CD4-positive, alpha-beta T cell (primary cell): ENCODE results near the gene ZBTB5. TPM values are rescaled to one million over a fixed set of nuclear protein-coding genes. Genes with fewer than 3 reads are reported as not detected.
A peak's percentile ranks its signal among the peaks of the same experiment; 100 is the strongest.

Source experiments
- ATAC-seq: fragments of 200-7000 bp; cut with Tn5 transposase; one replicate; pipeline ENCODE4 v1.10.0; 2022; ENCODE audit warnings: mild to moderate bottlenecking; ENCODE audit not compliant: poor library complexity
- CTCF ChIA-PET: fragments of 350-600 bp; sonication (Branson Sonifier 250); formaldehyde crosslinking; loops from one replicate; lab custom pipeline; 2021; ENCODE audit warnings: antibody characterized with exemption, inconsistent platforms; lab: Charles Lee
- POLR2A ChIA-PET: fragments of 350-600 bp; sonication (Branson Sonifier 250); formaldehyde crosslinking; loops from one replicate; lab custom pipeline; 2021; ENCODE audit warnings: antibody characterized with exemption, inconsistent platforms; lab: Charles Lee
- DNase-seq, 14 experiments: peaks; one replicate each; pipeline ENCODE4 v3.0.0-alpha.2; 2013 to 2020; ENCODE audit warnings: mixed read lengths in 2 of 14
- H3K27ac ChIP-seq, 2 donors: one replicate each; pipeline versions ENCODE4 v1.5.1 to v1.7.0; 2013; ENCODE audit warnings: low read length in 2 of 2, low read depth in 1 of 2, mild to moderate bottlenecking in 1 of 2
- H3K27me3 ChIP-seq, 2 experiments: 1 replicate in 1 of 2; 2 replicates in 1 of 2; pipeline versions ENCODE4 v1.6.1 to v1.7.0; 2013; ENCODE audit warnings: low read length in 2 of 2, control low read depth in 1 of 2, mild to moderate bottlenecking in 1 of 2, moderate library complexity in 1 of 2; ENCODE audit not compliant: insufficient read depth in 2 of 2, control insufficient read depth in 1 of 2
- H3K36me3 ChIP-seq: one replicate; pipeline ENCODE4 v1.6.1; 2013; ENCODE audit warnings: low read length, control low read depth; ENCODE audit not compliant: insufficient read depth
- H3K4me1 ChIP-seq: one replicate; pipeline ENCODE4 v1.6.1; 2013; ENCODE audit warnings: low read length, control low read depth; ENCODE audit not compliant: insufficient read depth
- H3K4me3 ChIP-seq: one replicate; pipeline ENCODE4 v1.5.1; 2013; ENCODE audit warnings: mild to moderate bottlenecking, low read length, moderate library complexity
- H3K9me3 ChIP-seq, 2 experiments: 1 replicate in 1 of 2; 2 replicates in 1 of 2; pipeline versions ENCODE4 v1.6.1 to v1.7.0; 2013; ENCODE audit warnings: low read length in 2 of 2, mild to moderate bottlenecking in 2 of 2, control low read depth in 1 of 2, moderate library complexity in 1 of 2; ENCODE audit not compliant: control insufficient read depth in 1 of 2, insufficient read depth in 1 of 2
- H3K27ac Mint-ChIP-seq: one replicate; pipeline ENCODE4 v1.8.0; 2020; ENCODE audit warnings: mixed read lengths
- H3K27me3 Mint-ChIP-seq: one replicate; pipeline ENCODE4 v1.8.0; 2021; ENCODE audit warnings: mixed read lengths
- H3K36me3 Mint-ChIP-seq: one replicate; pipeline ENCODE4 v1.8.0; 2021; ENCODE audit warnings: low read depth, mixed read lengths
- H3K4me1 Mint-ChIP-seq: one replicate; pipeline ENCODE4 v1.8.0; 2021; ENCODE audit warnings: low read depth, mixed read lengths
- H3K4me3 Mint-ChIP-seq: one replicate; pipeline ENCODE4 v1.8.0; 2020; ENCODE audit warnings: mild to moderate bottlenecking, mixed read lengths
- H3K9me3 Mint-ChIP-seq: one replicate; pipeline ENCODE4 v1.8.0; 2020; ENCODE audit warnings: mixed read lengths
- intact Hi-C, 2 experiments: fragments of 100-400 bp; cut with DNase I in 1 of 2; cut with micrococcal nuclease in 1 of 2; formaldehyde crosslinking; loops; one replicate each; pipeline versions ENCODE4 v1.15.1 to v1.9.0; 2023 to 2025; cut with DNase I, micrococcal nuclease
- total RNA-seq, 174 experiments: library from RNA in 2 of 174; stranded (reverse) in 2 of 174; gene quantifications; one replicate each; pipeline ENCODE4 v1.2.3 and lab custom pipeline; 2021 to 2026
- TF ChIP-seq, protein P1 (sequence below): fragments of 200-600 bp; IDR thresholded peaks from one replicate; pipeline ENCODE4 v1.8.0; 2022; ENCODE audit warnings: antibody characterized with exemption, mild to moderate bottlenecking

ZBTB5 gene
- total RNA-seq, 2 experiments from 2014 or later: 21.3 to 22.0 TPM

DNA sequence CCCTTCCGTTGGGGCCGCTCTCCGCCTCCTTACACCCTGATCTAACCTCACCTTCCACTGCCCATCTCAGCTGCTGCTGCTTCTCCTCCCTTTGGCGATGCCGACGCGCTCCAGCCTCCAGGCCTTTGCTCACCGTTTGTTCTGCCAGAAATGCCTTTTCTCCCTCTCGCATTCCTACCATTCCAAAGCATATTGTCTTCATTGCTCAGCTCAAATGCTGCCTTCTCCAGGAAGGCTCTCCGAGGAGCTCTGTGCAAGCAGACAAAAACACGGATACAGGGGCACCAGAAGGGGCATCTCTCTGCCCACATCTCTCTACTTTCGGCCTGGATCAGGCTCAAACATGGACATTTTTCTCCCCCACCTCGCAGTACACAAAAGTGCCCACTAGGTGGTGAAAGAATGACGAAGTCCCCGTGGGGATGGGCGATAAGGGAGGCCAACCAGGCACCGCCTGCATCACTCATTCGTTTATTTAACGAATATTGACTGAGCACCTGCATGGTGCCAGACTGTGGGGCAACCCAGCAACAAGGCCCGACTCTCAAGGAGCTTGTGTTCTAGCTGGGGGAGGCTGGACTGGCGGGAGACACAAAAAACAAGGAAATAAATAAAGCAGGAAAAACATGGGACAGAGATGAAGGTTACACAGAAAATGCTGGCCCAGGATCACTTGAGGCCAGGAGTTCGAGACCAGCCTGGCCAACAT, 50.1 kb downstream of the ZBTB5 start:
- Histone ChIP-seq H3K27me3 (no peaks in the 10 kb centered on the region), H3K4me1 (peaks cover 13% of the 10 kb centered on the region), H3K36me3 (no peaks in the 10 kb centered on the region), H3K27ac (no peak overlapping the region), H3K9me3 (no peaks in the 10 kb centered on the region), H3K4me3 (no peak overlapping the region)
- Mint-ChIP-seq H3K4me3 (peak overlapping the region; percentile 39), H3K27ac (no peak overlapping the region), H3K4me1 (peaks cover 6% of the 10 kb centered on the region), H3K27me3 (no peaks in the 10 kb centered on the region), H3K9me3 (no peaks in the 10 kb centered on the region), H3K36me3 (no peaks in the 10 kb centered on the region)
- ChIA-PET CTCF (no interaction called here), POLR2A (no interaction called here)
- TF ChIP-seq, protein P1, sequence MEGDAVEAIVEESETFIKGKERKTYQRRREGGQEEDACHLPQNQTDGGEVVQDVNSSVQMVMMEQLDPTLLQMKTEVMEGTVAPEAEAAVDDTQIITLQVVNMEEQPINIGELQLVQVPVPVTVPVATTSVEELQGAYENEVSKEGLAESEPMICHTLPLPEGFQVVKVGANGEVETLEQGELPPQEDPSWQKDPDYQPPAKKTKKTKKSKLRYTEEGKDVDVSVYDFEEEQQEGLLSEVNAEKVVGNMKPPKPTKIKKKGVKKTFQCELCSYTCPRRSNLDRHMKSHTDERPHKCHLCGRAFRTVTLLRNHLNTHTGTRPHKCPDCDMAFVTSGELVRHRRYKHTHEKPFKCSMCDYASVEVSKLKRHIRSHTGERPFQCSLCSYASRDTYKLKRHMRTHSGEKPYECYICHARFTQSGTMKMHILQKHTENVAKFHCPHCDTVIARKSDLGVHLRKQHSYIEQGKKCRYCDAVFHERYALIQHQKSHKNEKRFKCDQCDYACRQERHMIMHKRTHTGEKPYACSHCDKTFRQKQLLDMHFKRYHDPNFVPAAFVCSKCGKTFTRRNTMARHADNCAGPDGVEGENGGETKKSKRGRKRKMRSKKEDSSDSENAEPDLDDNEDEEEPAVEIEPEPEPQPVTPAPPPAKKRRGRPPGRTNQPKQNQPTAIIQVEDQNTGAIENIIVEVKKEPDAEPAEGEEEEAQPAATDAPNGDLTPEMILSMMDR: peak; percentile 89
- intact Hi-C loops: no loop called here
- ATAC-seq (peak; percentile 99), DNase-seq (peak; percentile 57 to 86 (median 70))

DNA sequence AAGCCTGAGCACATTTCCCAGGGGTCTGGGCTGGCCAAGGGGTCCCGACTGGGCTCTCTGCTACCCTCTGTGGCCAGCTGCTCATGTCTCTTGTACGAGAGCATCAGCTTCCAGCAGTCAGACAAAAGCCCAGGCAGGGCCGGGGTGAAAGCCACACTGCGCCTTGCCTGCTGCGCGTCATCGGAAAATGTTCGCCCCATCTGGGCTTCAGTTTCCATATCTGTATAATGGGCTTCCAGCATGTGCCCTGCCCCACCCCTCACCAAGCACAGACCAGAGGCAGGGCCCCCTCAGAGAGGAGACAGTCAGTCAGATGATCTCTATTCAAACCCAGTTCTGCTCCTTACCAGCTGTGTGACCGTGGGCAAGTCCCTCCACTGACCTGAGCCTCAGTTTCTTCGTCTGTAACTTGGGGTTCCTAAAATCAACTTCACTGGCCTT, 50.7 kb downstream of the ZBTB5 start:
- ATAC-seq: no peak
- no peaks in the 10 kb centered on the region for H3K36me3 ChIP-seq
- no peak overlapping the region for H3K4me3 ChIP-seq
- no peaks in the 10 kb centered on the region for H3K9me3 ChIP-seq
- no peaks in the 10 kb centered on the region for H3K36me3 Mint-ChIP-seq
- no peak overlapping the region for H3K4me3 Mint-ChIP-seq
- ChIA-PET POLR2A (no interaction called here), CTCF (no interaction called here)
- intact Hi-C loops: loop anchor here in 1 of 2 experiments (5.0 kb wide), 1 partner anchor 183 kb away; no protein-coding TSS in a partner anchor
- H3K9me3 Mint-ChIP-seq: no peaks in the 10 kb centered on the region
- H3K4me1 ChIP-seq: peaks cover 19% of the 10 kb centered on the region
- H3K27me3 Mint-ChIP-seq: no peaks in the 10 kb centered on the region
- H3K27ac ChIP-seq: no peak overlapping the region
- H3K27me3 ChIP-seq: no peaks in the 10 kb centered on the region
- no peak for DNase-seq
- peaks cover 8% of the 10 kb centered on the region for H3K4me1 Mint-ChIP-seq
- TF ChIP-seq, protein P1: no peak
- no peak overlapping the region for H3K27ac Mint-ChIP-seq

DNA sequence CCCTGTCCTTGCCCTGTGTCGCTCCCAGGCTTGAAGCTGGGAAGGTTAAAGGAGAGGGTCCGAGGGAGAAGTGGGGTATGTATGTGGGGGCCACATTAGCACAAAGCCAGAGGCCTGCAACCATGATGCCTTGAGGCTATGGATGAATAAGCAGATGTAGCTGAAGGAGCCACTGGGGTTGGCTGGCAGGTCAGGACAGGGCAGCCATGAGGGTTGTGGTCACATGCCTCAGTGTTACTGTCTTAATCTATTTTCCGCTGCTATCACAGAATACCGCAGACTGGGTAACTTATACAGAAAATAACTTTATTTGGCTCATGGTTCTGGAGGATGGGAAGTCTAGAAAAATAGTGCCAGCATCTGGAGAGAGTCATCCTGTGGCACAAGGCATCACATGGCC, 51.9 kb downstream of the ZBTB5 start:
- ATAC-seq (no peak), DNase-seq (no peak)
- TF ChIP-seq, protein P1: no peak
- ChIA-PET CTCF (no interaction called here), POLR2A (no interaction called here)
- Mint-ChIP-seq H3K36me3 (no peaks in the 10 kb centered on the region), H3K27ac (no peak overlapping the region), H3K9me3 (no peaks in the 10 kb centered on the region), H3K4me3 (no peak overlapping the region), H3K27me3 (no peaks in the 10 kb centered on the region), H3K4me1 (peaks cover 13% of the 10 kb centered on the region)
- H3K9me3 ChIP-seq: no peaks in the 10 kb centered on the region
- H3K4me3 ChIP-seq: no peak overlapping the region
- no peaks in the 10 kb centered on the region for H3K27me3 ChIP-seq
- peaks cover 29% of the 10 kb centered on the region for H3K4me1 ChIP-seq
- no peak overlapping the region for H3K27ac ChIP-seq
- H3K36me3 ChIP-seq: no peaks in the 10 kb centered on the region
- intact Hi-C loops: loop anchor here in 1 of 2 experiments (2.0 to 5.0 kb wide), 2 partner anchors 97 to 184 kb away; no protein-coding TSS in a partner anchor
